GM12801 (cell line): ENCODE data around the gene VWA5B1.

Source experiments
- CTCF ChIP-seq: IDR thresholded peaks from one replicate; pipeline ENCODE4 v1.5.1; 2011; ENCODE audit warnings: control low read depth; ENCODE audit not compliant: insufficient read length; ENCODE audit errors: extremely low read depth

The VWA5B1 gene

GRCh38 chr1:20399606-20400180 is 109.0 kb downstream of the VWA5B1 start:
- TF ChIP-seq CTCF, result no peak

DNA sequence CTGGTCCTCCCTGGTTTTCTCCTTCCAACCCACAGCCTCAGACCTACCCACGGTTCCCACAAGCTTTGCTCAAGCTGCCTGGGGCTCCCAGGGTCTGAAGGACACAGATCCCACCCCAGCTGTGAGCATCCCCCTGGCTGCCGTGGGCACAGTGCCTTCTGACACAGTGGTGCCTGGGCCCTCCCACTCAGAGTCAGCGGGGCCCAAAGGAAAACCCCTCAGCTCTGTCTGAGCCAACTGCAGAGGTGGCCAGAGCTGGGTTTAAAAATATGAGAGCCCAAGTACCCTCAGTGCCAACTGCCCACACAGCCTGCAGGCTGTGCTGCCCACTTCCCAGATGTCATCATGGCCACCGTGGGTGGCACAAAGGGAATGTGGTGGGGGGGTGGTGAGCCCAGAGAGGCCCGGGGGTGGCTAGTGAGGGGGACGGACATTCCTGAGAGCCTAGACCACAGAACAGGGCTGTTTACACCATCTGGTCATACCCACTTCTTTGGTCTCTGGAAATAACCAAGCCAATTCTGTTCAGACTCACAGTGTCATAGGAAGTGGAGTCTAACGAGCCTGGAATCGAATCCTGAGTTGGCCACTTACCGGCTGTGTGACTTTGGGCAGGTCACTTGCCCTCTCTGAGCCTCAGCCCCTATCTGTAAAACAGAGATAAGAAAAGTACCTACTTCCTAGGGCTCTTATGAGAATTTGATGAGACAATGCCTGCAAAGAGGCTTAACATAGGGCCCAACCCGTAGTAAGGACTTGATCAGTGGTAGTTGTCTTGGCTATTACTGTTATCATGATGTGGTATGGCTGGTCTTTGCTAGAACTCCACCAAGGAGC is 109.9 kb downstream of the VWA5B1 start:
- no peak for TF ChIP-seq CTCF

- TF ChIP-seq CTCF, result no peak
Observed at GRCh38 chr1:20401405-20402010, 110.8 kb downstream of the VWA5B1 start.

DNA sequence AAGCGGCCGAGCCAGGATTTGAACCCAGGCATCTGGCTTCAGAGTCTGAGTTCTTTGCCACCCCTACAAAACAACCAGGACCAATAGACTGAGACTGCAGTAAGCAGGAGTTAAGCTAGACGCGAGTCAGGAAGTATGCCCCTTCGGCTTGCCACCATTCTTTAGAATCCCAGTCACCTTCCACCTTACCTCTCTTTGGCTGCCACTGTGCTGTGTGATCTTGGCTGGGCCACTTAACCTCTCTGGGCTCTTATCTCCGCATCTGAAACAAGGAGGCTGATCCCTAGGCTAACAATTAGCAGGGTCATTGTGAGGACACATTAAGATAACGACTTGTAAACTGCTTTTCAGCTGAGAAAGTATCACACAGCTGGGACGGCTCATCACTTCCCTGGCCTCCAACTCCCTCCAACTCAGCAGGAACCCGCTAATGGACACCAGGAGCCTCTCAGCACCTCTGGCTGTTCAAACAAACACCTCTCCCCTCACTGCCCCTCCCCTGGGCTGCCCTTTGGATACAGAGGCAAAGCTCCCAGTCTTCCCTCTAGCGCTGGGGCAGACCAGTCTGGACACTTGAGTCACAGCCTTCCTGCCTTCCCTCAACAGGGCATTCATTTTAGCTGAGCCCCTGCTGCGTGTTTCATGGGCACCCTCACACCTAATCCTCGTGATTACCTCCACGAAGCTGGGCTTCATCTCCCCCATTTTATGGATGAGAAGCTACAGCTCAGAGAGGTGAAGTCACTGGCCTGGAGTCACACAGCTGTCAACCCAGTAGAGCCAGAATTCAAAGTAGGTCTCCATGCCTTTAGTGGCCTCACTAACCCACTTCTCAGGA is 112.1 kb downstream of the VWA5B1 start:
- no peak for TF ChIP-seq CTCF

DNA sequence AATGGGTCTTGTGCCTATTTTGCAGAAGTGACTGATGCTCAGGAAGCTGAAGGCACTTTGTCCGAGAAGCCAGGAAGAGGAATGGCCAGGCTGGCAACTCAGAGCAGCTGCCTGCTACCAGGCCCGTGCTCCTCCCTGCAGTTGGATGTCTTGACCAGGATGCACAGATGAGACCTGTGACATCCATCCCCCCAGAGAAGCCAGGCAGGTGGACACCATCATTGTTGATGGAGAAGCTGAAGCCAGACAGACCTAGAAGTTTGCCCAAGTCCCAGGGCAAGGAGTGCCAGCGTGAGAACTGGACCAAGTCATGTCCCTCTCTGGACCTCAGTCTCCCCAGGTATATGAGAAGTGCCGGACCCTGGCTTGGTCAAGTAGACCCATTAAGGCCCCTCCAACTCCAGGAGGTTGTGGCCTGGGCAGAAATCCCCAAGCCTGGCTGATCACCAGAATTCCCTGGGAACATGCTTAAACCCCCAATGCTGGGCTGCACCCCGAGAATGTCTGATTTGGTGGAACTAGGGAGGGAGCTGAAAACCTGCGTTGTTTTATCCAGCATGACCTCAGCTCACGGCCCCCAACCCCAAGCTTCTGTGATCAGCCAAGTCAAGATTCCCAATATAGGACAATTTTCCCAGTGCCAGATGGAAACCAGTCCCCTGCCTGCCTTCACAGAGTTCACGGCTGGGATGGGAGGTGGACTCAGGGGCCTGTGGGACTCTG is 112.9 kb downstream of the VWA5B1 start:
- no peak for TF ChIP-seq CTCF

DNA sequence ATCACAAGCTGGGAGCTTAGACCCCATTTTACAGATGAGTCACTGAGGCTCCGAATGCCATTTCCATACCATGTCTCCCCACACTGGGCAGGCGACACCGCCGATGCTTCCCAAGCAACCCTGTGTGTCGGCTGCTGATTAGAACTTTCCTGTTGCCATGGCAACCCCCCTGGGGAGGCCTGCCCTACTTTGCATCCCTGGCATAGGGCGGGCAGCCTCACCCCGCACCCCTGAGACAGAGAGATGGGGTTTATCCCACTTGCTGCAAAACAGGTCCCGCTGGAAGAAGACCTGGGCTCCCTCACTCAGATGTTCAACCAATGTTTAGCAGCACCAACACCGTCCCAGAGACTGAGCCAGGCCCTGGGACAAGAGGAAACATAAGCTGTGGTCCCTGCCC is 113.8 kb downstream of the VWA5B1 start:
- no peak for TF ChIP-seq CTCF
